BJ (cell line): ENCODE results near the gene ARHGAP42. TPM values are rescaled to one million over a fixed set of nuclear protein-coding genes. Genes with fewer than 3 reads are reported as not detected.

Source experiments
- CTCF ChIA-PET: fragments of 350-600 bp; formaldehyde crosslinking; extraction: SDS; loops from one replicate; lab custom pipeline; 2021; ENCODE audit warnings: antibody characterized with exemption, inconsistent platforms; lab: Yijun Ruan, JAX
- POLR2A ChIA-PET: fragments of 300-600 bp; sonication (Branson Sonifier 250); formaldehyde crosslinking; extraction: SDS; loops from one replicate; lab custom pipeline; 2021; ENCODE audit warnings: antibody characterized with exemption; lab: Charles Lee
- DNase-seq: peaks from one replicate; pipeline ENCODE4 v3.0.0-alpha.2; 2011; ENCODE audit warnings: low read depth
- H3K27me3 ChIP-seq: 2 replicates; pipeline ENCODE4 v1.6.0; 2011; ENCODE audit warnings: low read length; ENCODE audit not compliant: control insufficient read depth, insufficient read depth
- H3K36me3 ChIP-seq: 2 replicates; pipeline ENCODE4 v1.5.1; 2011; ENCODE audit warnings: low read length; ENCODE audit not compliant: control insufficient read depth, insufficient read depth
- H3K4me3 ChIP-seq: 2 replicates; pipeline ENCODE4 v1.5.1; 2011; ENCODE audit warnings: low read depth, mild to moderate bottlenecking, control low read depth, low read length
- polyA plus RNA-seq: library from polyadenylated mRNA; depleted of rRNA; stranded (reverse); fragments of >200 nt; gene quantifications from 2 replicates; pipeline ENCODE4 v1.2.3, GENCODE V29; 2011
- TF ChIP-seq, protein P1 (sequence below): IDR thresholded peaks from 2 replicates; pipeline ENCODE4 v1.5.1; 2011; ENCODE audit warnings: low read depth, mild to moderate bottlenecking, control low read depth, inconsistent platforms, low read length, moderate library complexity; ENCODE audit not compliant: insufficient read depth

Gene ARHGAP42
- polyA plus RNA-seq, 1 experiment: 0.76 TPM

- CTCF ChIA-PET: interaction anchor here (1.4 to 1.5 kb wide), 2 partner anchors 14 to 234 kb away, joined by 3 to 7 read pairs; no protein-coding TSS in a partner anchor
- no peaks in the 10 kb centered on the region for H3K27me3 ChIP-seq
- TF ChIP-seq, protein P1, sequence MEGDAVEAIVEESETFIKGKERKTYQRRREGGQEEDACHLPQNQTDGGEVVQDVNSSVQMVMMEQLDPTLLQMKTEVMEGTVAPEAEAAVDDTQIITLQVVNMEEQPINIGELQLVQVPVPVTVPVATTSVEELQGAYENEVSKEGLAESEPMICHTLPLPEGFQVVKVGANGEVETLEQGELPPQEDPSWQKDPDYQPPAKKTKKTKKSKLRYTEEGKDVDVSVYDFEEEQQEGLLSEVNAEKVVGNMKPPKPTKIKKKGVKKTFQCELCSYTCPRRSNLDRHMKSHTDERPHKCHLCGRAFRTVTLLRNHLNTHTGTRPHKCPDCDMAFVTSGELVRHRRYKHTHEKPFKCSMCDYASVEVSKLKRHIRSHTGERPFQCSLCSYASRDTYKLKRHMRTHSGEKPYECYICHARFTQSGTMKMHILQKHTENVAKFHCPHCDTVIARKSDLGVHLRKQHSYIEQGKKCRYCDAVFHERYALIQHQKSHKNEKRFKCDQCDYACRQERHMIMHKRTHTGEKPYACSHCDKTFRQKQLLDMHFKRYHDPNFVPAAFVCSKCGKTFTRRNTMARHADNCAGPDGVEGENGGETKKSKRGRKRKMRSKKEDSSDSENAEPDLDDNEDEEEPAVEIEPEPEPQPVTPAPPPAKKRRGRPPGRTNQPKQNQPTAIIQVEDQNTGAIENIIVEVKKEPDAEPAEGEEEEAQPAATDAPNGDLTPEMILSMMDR: no peak
Observed at GRCh38 chr11:100922121-100922520, 235.0 kb downstream of the ARHGAP42 start.

GRCh38 chr11:100923555-100923954 is 236.5 kb downstream of the ARHGAP42 start:
- no peak for DNase-seq
- CTCF ChIA-PET: interaction anchor here (0.8 to 1.5 kb wide), 5 partner anchors 16 to 240 kb away, joined by 3 to 7 read pairs (median 3); no protein-coding TSS in a partner anchor
- POLR2A ChIA-PET: no interaction called here

More at GRCh38 chr11:100922121-100922520, 235.0 kb downstream of the ARHGAP42 start:
- DNase-seq: no peak
- Histone ChIP-seq H3K36me3 (no peaks in the 10 kb centered on the region), H3K4me3 (no peak overlapping the region)
- POLR2A ChIA-PET: no interaction called here

GRCh38 chr11:100925935-100926334 is 238.8 kb downstream of the ARHGAP42 start:
- POLR2A ChIA-PET: no interaction called here
- Histone ChIP-seq H3K36me3 (no peaks in the 10 kb centered on the region), H3K27me3 (no peaks in the 10 kb centered on the region), H3K4me3 (no peak overlapping the region)
- CTCF ChIA-PET: interaction anchor here (0.7 to 2.2 kb wide), 6 partner anchors 9 to 242 kb away, joined by 3 to 8 read pairs (median 3); no protein-coding TSS in a partner anchor
- DNase-seq: no peak
- TF ChIP-seq, protein P1: no peak

More at GRCh38 chr11:100923555-100923954, 236.5 kb downstream of the ARHGAP42 start:
- Histone ChIP-seq H3K4me3 (no peak overlapping the region), H3K36me3 (no peaks in the 10 kb centered on the region), H3K27me3 (no peaks in the 10 kb centered on the region)
- TF ChIP-seq, protein P1: no peak

DNA sequence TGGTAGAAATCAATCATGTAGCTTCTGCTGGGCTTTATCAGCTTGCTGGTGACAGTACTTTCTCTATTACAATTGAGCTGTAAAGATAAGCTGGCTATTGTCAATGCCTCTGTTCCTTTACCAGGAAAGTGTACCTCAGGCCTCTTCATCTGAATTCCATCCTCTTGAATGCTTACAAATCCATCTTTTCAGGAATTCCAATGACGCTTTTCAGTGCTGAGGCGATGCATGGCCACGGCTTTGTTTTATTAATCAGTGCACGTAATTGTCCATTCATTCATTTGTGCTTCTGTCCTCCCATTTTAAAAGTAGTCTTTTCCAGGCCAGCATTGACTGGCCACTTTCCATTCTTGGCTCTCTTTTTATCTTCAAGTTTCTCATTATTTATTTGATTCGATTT is 240.5 kb downstream of the ARHGAP42 start:
- no peak for DNase-seq
- TF ChIP-seq, protein P1: no peak
- ChIA-PET CTCF (interaction anchor here (0.7 to 1.8 kb wide), 3 partner anchors 240 to 257 kb away, joined by 3 to 6 read pairs (median 4); no protein-coding TSS in a partner anchor), POLR2A (no interaction called here)
- H3K4me3 ChIP-seq: no peak overlapping the region
- H3K36me3 ChIP-seq: no peaks in the 10 kb centered on the region
- H3K27me3 ChIP-seq: no peaks in the 10 kb centered on the region

- no peak for DNase-seq
- POLR2A ChIA-PET: no interaction called here
- no peaks in the 10 kb centered on the region for H3K27me3 ChIP-seq
- TF ChIP-seq, protein P1: no peak
- CTCF ChIA-PET: interaction anchor here (1.1 to 1.8 kb wide), 3 partner anchors 245 to 351 kb away, joined by 3 to 7 read pairs (median 6); no protein-coding TSS in a partner anchor
- H3K36me3 ChIP-seq: no peaks in the 10 kb centered on the region
- H3K4me3 ChIP-seq: no peak overlapping the region
Observed at GRCh38 chr11:100928426-100928825, 241.3 kb downstream of the ARHGAP42 start.
